Measurements from ENCODE around the gene FCER1G.

- TF ChIP-seq CTCF (IDR thresholded peaks at IDR 0.05; ENCODE audit: insufficient read depth, low read length), result peak; percentile 8
- no peak for TF ChIP-seq POLR2AphosphoS5 (IDR thresholded peaks at IDR 0.05; ENCODE audit: low read depth)
Measured at GRCh38 chr1:161180639-161181038, 34.5 kb upstream of the FCER1G start.
